Measurements from ENCODE around the gene THADA.

DNA sequence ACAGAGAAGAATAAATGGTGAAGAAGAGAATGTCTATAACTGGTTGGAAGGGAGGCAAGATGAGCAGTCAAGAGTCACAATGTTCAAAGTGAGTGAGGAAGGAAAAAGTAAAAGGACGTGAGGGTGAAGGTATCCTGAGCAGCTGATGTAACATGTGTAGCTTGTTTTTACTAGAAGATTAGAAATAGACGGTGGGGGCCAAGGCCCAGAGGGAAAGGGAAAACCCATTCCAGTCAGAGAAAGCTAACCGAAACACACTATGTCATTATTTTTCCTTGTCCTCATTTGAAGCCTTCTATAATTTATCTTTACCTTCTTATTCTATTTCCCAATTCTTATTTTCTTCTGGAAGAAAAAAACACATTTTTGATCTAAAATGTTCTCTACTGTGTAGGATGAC lies 176.6 kb downstream of the THADA start:
- TF ChIP-seq, protein P1, sequence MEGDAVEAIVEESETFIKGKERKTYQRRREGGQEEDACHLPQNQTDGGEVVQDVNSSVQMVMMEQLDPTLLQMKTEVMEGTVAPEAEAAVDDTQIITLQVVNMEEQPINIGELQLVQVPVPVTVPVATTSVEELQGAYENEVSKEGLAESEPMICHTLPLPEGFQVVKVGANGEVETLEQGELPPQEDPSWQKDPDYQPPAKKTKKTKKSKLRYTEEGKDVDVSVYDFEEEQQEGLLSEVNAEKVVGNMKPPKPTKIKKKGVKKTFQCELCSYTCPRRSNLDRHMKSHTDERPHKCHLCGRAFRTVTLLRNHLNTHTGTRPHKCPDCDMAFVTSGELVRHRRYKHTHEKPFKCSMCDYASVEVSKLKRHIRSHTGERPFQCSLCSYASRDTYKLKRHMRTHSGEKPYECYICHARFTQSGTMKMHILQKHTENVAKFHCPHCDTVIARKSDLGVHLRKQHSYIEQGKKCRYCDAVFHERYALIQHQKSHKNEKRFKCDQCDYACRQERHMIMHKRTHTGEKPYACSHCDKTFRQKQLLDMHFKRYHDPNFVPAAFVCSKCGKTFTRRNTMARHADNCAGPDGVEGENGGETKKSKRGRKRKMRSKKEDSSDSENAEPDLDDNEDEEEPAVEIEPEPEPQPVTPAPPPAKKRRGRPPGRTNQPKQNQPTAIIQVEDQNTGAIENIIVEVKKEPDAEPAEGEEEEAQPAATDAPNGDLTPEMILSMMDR (IDR thresholded peaks at IDR 0.05): no peak
- TF ChIP-seq POLR2A (IDR thresholded peaks at IDR 0.05): no peak

Data from suprapubic skin (tissue), 3 donors.